GM12873 (cell line): ENCODE results near the gene BCL6B.

ENCODE experiments used
- TF ChIP-seq, protein P1 (sequence below): IDR thresholded peaks from 2 replicates; pipeline ENCODE4 v1.5.1; 2012; ENCODE audit warnings: low read depth, mild to moderate bottlenecking, moderate library complexity, low read length, control low read depth; ENCODE audit not compliant: insufficient read depth; ENCODE audit errors: missing control alignments

The BCL6B gene

DNA sequence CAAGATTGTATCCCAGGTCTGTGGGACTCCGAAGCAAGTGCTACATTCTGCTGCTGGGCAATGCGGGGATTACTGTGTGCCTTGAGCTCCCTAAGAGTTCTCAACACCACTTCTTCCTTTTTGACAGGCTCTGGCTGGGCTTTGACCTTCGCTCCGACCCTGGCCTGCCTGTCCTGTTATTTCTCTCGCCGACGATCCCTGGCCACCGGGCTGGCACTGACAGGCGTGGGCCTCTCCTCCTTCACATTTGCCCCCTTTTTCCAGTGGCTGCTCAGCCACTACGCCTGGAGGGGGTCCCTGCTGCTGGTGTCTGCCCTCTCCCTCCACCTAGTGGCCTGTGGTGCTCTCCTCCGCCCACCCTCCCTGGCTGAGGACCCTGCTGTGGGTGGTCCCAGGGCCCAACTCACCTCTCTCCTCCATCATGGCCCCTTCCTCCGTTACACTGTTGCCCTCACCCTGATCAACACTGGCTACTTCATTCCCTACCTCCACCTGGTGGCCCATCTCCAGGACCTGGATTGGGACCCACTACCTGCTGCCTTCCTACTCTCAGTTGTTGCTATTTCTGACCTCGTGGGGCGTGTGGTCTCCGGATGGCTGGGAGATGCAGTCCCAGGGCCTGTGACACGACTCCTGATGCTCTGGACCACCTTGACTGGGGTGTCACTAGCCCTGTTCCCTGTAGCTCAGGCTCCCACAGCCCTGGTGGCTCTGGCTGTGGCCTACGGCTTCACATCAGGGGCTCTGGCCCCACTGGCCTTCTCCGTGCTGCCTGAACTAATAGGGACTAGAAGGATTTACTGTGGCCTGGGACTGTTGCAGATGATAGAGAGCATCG lies 15.4 kb downstream of the BCL6B start:
- TF ChIP-seq, protein P1, sequence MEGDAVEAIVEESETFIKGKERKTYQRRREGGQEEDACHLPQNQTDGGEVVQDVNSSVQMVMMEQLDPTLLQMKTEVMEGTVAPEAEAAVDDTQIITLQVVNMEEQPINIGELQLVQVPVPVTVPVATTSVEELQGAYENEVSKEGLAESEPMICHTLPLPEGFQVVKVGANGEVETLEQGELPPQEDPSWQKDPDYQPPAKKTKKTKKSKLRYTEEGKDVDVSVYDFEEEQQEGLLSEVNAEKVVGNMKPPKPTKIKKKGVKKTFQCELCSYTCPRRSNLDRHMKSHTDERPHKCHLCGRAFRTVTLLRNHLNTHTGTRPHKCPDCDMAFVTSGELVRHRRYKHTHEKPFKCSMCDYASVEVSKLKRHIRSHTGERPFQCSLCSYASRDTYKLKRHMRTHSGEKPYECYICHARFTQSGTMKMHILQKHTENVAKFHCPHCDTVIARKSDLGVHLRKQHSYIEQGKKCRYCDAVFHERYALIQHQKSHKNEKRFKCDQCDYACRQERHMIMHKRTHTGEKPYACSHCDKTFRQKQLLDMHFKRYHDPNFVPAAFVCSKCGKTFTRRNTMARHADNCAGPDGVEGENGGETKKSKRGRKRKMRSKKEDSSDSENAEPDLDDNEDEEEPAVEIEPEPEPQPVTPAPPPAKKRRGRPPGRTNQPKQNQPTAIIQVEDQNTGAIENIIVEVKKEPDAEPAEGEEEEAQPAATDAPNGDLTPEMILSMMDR = no peak

GRCh38 chr17:7039832-7040231 lies 17.0 kb downstream of the BCL6B start:
- TF ChIP-seq, protein P1 = no peak

DNA sequence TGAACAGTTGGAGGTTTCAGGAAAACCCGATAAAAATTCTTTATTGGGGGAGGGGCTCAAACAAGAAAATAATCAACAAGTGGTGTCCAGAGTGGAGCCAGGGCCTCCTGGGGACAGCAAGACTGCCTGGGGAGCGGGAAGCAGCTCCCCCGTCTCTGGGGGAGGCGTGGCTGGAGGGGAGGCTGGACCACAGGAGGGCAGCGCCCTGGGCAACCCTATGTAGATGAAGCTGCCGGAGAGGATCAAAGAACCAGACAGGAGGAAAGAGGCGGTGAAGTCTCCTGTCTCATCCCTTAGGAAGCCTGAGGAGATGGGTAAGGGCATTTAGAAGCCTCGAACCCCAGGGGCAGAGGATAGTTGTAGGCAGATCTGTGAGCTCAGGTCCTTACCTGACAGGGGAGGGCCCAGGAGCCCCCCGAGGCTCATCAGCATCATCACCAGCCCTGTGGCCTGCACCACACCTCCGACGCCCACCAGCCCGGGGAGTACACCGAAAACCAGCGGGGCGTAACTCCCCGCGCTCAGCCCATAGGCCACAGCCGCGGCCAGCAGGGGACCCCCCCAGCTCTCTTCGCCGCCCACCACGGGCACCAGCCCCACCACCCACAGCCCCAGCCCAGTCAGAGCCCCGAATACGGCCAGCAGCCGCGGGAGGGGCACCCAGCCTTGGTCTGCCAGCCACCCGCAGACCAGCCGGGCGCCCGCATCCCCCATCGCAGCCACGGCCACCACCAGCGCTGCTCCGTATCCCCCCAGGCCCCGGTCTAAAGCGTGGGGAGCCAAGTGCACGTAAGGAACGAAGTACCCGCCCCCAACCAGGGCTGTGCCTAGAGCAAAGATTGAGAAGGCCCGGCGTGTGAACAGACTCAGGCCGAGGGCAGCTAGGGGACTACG lies 19.0 kb downstream of the BCL6B start:
- TF ChIP-seq, protein P1 = no peak

DNA sequence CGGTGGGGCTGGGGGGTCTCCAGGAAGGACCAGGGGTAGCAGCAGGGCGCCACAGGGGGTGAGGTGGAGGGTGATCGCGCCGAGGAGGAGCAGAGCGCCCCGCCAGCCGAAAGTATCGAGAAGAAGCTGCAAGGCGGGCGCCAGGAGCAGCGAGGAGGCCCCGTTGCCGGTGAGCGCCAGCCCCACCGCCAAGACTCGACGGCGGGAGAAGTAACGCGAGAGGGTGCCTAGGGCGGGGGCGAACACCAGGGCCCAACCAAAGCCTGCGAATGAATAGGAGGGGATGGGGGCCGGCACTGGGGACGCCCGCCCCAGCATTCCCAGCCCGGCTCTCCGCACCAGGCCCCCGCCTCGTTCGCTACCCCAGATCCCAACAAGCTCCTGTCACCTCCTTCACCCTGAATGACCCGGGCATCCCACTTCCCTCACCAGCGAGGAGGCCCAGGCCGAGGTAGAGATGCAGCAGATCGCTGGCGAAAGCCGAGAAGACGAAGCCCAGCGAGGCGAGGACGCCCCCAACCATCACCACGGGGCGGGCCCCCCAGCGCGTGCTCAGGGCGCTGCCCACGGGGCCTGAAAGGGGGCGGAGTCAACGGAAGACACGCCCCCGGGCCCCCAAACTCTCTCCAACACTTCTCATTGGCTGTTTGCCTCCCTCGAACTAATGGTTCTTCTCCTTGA lies 19.8 kb downstream of the BCL6B start:
- TF ChIP-seq, protein P1 = no peak

DNA sequence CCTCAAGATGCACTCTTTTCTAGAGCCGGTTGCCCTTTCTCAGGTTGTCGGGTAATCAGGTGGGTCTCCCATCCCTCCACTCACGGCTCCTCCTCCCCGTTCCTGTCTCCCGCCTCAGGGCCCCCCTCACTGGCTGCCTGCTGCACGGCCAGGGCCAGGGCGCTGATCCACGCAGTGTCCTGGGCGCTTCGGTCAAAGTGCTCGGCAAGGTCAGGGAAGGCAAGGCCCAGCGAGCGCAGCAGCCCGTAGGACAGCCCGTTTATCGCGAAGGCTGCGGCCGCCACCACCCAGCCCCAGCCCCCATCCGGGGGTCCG lies 20.3 kb downstream of the BCL6B start:
- TF ChIP-seq, protein P1 = no peak

GRCh38 chr17:7043497-7044198 lies 20.8 kb downstream of the BCL6B start, which contains the start of gene SLC16A11:
TSS of gene SLC16A11 (minus strand) at chr17:7044092. CDS start at chr17:7043513, 579 bp downstream.
- TF ChIP-seq, protein P1 = no peak
